HepG2 (cell line): ENCODE measurements around the gene NAT9. TPM values are rescaled to one million over a fixed set of nuclear protein-coding genes. Genes with fewer than 3 reads are reported as not detected.

Experiments
- ATF1 ChIP-seq: IDR thresholded peaks from 2 replicates; pipeline ENCODE4 v1.6.1; 2016; ENCODE audit warnings: mild to moderate bottlenecking, control low read depth
- GZF1 ChIP-seq: sonication (generic); formaldehyde crosslinking; IDR thresholded peaks from 2 replicates; pipeline ENCODE4 v1.5.1; 2020; ENCODE audit warnings: mild to moderate bottlenecking, missing genetic modification reagents
- NPAS2 ChIP-seq: sonication (generic); formaldehyde crosslinking; IDR thresholded peaks from 2 replicates; pipeline ENCODE4 v1.8.0; 2022; ENCODE audit warnings: mild to moderate bottlenecking, missing genetic modification reagents, borderline replicate concordance
- SALL1 ChIP-seq: sonication (generic); formaldehyde crosslinking; IDR thresholded peaks from 2 replicates; pipeline ENCODE4 v1.8.0; 2022; ENCODE audit warnings: mild to moderate bottlenecking, missing genetic modification reagents
- ZKSCAN8 ChIP-seq: IDR thresholded peaks from 2 replicates; pipeline ENCODE4 v1.6.1; 2016; ENCODE audit warnings: borderline replicate concordance, missing genetic modification reagents, missing compliant biosample characterization
- polyA plus RNA-seq, 8 experiments: library from polyadenylated mRNA; depleted of rRNA in 3 of 8; stranded (reverse) in 7 of 8; unstranded in 1 of 8; fragments of >200 nt; fragmentation: Illumina TruSeq in 4 of 8; extraction: Trizol in 4 of 8; gene quantifications; 2 replicates each; pipeline versions ENCODE4 v1.2.1 to v1.2.3, GENCODE V29; 2011 to 2016; ENCODE audit warnings: low read depth in 4 of 8, missing spikeins in 1 of 8, mixed read lengths in 1 of 8; ENCODE audit not compliant: insufficient read depth in 1 of 8
- total RNA-seq, 5 experiments: library from RNA; depleted of rRNA; stranded (reverse); fragments of >200 nt; fragmentation: Illumina TruSeq; extraction: Trizol; gene quantifications; 2 replicates each; pipeline ENCODE4 v1.2.3, GENCODE V29; 2016; ENCODE audit warnings: low read depth in 1 of 5
- TF ChIP-seq, protein P1 (sequence below), 2 experiments: sonication (generic) in 1 of 2; formaldehyde crosslinking in 1 of 2; IDR thresholded peaks; 2 replicates each; pipeline versions ENCODE4 v1.4.0 to v1.6.1; 2018 to 2020; ENCODE audit warnings: missing genetic modification reagents in 2 of 2, borderline replicate concordance in 1 of 2, low read depth in 1 of 2, mild to moderate bottlenecking in 1 of 2, missing biosample characterization in 1 of 2
- TF ChIP-seq, protein P2 (sequence below): sonication (generic); formaldehyde crosslinking; IDR thresholded peaks from 2 replicates; pipeline ENCODE4 v1.8.1; 2023; ENCODE audit warnings: mild to moderate bottlenecking, inconsistent platforms, moderate library complexity, missing genetic modification reagents, borderline replicate concordance
- TF ChIP-seq, protein P3 (sequence below): sonication (generic); formaldehyde crosslinking; IDR thresholded peaks from 2 replicates; pipeline ENCODE4 v1.9.0; 2021; ENCODE audit warnings: missing genetic modification reagents, borderline replicate concordance

Gene NAT9
- total and polyA plus RNA-seq, 2 of the 13 experiments (the other 11 are each of a cell fraction or from before 2014, with no cell fraction given) = 39.7 to 44.2 TPM

DNA sequence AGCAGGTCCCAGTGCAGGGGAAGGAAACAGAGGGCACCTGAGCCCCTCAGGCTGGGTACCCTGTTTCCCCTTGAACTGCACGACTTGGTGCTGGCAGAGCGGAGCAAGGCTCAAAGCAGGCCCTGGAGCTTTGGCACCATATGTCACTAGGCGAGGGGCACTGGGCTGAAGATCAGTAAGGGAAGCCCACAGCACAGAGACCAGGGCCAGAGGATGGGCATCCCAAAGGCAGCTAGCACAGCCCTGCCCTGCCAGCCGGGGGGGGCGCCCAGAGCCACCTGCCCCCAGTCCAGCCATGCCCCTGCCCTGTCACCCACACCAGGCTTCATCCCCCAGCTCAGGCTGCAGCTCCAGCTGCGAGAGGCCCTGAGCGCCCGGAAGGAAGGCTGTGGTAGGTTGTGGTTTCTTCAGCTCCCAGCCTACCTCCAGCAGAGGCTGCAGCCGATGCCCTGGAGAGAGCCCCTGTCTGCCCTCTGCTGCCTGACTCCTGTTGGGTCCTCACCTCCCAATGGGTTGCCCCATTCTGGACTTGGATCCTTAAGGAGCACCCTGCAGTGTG lies 16.8 kb downstream of the NAT9 start (continued):
- TF ChIP-seq SALL1 (CRISPR knock-in tag) (peak; percentile 12; the same call in 1 of the 2 replicates), NPAS2 (CRISPR knock-in tag) (no peak), ATF1 (CRISPR knock-in tag) (no peak), ZKSCAN8 (CRISPR knock-in tag) (no peak), GZF1 (no peak)
- TF ChIP-seq, protein P1, sequence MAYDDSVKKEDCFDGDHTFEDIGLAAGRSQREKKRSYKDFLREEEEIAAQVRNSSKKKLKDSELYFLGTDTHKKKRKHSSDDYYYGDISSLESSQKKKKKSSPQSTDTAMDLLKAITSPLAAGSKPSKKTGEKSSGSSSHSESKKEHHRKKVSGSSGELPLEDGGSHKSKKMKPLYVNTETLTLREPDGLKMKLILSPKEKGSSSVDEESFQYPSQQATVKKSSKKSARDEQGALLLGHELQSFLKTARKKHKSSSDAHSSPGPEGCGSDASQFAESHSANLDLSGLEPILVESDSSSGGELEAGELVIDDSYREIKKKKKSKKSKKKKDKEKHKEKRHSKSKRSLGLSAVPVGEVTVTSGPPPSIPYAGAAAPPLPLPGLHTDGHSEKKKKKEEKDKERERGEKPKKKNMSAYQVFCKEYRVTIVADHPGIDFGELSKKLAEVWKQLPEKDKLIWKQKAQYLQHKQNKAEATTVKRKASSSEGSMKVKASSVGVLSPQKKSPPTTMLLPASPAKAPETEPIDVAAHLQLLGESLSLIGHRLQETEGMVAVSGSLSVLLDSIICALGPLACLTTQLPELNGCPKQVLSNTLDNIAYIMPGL (CRISPR knock-in tag; IDR thresholded peaks at IDR 0.05; ENCODE audit: borderline replicate concordance in 1 of 2, low read depth in 1 of 2) = no peak
- TF ChIP-seq, protein P2, sequence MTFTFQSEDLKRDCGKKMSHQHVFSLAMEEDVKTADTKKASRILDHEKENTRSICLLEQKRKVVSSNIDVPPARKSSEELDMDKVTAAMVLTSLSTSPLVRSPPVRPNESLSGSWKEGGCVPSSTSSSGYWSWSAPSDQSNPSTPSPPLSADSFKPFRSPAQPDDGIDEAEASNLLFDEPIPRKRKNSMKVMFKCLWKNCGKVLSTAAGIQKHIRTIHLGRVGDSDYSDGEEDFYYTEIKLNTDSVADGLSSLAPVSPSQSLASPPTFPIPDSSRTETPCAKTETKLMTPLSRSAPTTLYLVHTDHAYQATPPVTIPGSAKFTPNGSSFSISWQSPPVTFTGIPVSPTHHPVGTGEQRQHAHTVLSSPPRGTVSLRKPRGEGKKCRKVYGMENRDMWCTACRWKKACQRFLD (CRISPR knock-in tag) = no peak
- TF ChIP-seq, protein P3, sequence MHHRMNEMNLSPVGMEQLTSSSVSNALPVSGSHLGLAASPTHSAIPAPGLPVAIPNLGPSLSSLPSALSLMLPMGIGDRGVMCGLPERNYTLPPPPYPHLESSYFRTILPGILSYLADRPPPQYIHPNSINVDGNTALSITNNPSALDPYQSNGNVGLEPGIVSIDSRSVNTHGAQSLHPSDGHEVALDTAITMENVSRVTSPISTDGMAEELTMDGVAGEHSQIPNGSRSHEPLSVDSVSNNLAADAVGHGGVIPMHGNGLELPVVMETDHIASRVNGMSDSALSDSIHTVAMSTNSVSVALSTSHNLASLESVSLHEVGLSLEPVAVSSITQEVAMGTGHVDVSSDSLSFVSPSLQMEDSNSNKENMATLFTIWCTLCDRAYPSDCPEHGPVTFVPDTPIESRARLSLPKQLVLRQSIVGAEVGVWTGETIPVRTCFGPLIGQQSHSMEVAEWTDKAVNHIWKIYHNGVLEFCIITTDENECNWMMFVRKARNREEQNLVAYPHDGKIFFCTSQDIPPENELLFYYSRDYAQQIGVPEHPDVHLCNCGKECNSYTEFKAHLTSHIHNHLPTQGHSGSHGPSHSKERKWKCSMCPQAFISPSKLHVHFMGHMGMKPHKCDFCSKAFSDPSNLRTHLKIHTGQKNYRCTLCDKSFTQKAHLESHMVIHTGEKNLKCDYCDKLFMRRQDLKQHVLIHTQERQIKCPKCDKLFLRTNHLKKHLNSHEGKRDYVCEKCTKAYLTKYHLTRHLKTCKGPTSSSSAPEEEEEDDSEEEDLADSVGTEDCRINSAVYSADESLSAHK = no peak
